ENCODE data around the gene THADA. TPM values are rescaled to one million over a fixed set of nuclear protein-coding genes. Genes with fewer than 3 reads are reported as not detected.
A peak's percentile ranks its signal among the peaks of the same experiment; 100 is the strongest.

The THADA gene
- polyA plus RNA-seq, 3 donors, result 7.3 to 11.2 (median 9.7) TPM

DNA sequence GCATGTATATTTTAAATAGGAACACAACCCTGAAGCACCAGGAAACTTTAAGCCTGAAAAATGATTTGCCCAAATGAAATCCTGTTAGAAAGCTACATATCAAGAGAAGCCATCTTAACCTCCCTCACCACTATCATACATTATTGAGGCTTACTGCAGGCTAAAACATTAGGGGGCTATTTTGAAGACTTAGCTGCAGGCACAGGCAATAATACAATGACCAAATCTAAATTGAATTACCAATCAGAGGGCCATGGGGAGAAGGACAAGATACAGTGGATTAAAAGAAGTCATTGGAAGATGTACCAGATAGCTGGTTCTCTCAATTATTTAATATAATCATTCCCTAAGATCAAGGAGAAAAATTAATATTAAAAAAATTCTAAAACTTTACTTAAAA lies 73.7 kb downstream of the THADA start:
- Histone ChIP-seq H4K20me1 (ENCODE audit: insufficient read depth, low read length) (no peaks in the 10 kb centered on the region), H3K9me3 (replicated peaks in 1 of 2; ENCODE audit: control insufficient read depth in 1 of 2, insufficient read depth in 1 of 2, low read length in 2 of 2) (peaks cover 0 to 3% of the 10 kb centered on the region in 2 donors), H3K9ac (ENCODE audit: insufficient read depth, low read length, poor library complexity, severe bottlenecking) (no peak overlapping the region), H3K4me2 (replicated peaks; ENCODE audit: extremely low read depth, low read length, poor library complexity, severe bottlenecking) (no peak overlapping the region), H3K79me2 (ENCODE audit: insufficient read depth, low read length) (peaks cover 3% of the 10 kb centered on the region), H3K4me1 (ENCODE audit: control insufficient read depth in 1 of 2, insufficient read depth in 2 of 2, low read length in 2 of 2) (peaks cover 11 to 12% of the 10 kb centered on the region in 2 donors), H2AFZ (ENCODE audit: insufficient read depth, low read depth, low read length, poor library complexity, severe bottlenecking) (no peak overlapping the region), H3K36me3 (replicated peaks in 1 of 2; ENCODE audit: control insufficient read depth in 1 of 2, insufficient read depth in 2 of 2, low read length in 2 of 2) (peaks cover 5 to 21% of the 10 kb centered on the region in 2 donors), H3K4me3 (replicated peaks in 1 of 3; ENCODE audit: low read depth in 2 of 3, low read length in 3 of 3) (no peak overlapping the region), H3K27me3 (ENCODE audit: control insufficient read depth in 2 of 2, insufficient read depth in 2 of 2, low read length in 2 of 2) (no peaks in the 10 kb centered on the region), H3K27ac (ENCODE audit: low read depth in 1 of 2, low read length in 2 of 2) (no peak overlapping the region)
- H3K4me1 Mint-ChIP-seq, result peaks cover 16% of the 10 kb centered on the region
- no peak overlapping the region for H3K27ac Mint-ChIP-seq
- TF ChIP-seq, protein P1, sequence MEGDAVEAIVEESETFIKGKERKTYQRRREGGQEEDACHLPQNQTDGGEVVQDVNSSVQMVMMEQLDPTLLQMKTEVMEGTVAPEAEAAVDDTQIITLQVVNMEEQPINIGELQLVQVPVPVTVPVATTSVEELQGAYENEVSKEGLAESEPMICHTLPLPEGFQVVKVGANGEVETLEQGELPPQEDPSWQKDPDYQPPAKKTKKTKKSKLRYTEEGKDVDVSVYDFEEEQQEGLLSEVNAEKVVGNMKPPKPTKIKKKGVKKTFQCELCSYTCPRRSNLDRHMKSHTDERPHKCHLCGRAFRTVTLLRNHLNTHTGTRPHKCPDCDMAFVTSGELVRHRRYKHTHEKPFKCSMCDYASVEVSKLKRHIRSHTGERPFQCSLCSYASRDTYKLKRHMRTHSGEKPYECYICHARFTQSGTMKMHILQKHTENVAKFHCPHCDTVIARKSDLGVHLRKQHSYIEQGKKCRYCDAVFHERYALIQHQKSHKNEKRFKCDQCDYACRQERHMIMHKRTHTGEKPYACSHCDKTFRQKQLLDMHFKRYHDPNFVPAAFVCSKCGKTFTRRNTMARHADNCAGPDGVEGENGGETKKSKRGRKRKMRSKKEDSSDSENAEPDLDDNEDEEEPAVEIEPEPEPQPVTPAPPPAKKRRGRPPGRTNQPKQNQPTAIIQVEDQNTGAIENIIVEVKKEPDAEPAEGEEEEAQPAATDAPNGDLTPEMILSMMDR (IDR thresholded peaks at IDR 0.05), result no peak
- intact Hi-C loops (cut with micrococcal nuclease), result no loop called here
- H3K36me3 Mint-ChIP-seq, result peaks cover 26 to 32% of the 10 kb centered on the region in 2 donors
- no peak overlapping the region for H3K4me3 Mint-ChIP-seq
- H3K9me3 Mint-ChIP-seq, result peaks cover 0 to 5% (median 0%) of the 10 kb centered on the region in 7 donors
- DNase-seq, result no peak
- no peaks in the 10 kb centered on the region for H3K27me3 Mint-ChIP-seq (ENCODE audit: low read depth in 3 of 3)

DNA sequence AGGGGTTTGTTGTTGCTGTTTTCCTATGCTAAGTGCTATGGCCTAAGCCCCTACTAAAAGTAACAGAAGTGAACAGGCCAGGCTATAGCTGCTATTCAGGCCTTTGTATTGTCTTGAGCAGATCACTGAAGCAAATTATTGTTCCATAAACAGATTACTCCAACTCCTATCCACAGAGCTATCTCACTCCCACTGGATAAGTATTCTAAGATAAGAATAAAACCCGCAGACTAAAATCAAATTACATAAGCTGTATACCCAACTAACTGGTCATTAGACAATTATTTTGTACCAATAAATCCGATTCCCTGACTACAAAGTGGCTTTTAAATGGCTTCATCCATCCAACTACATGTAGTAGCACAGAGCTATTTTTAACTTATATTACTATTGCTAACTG lies 74.3 kb downstream of the THADA start:
- DNase-seq, result no peak
- no peak overlapping the region for H3K4me3 Mint-ChIP-seq
- Histone ChIP-seq H3K4me1 (ENCODE audit: control insufficient read depth in 1 of 2, insufficient read depth in 2 of 2, low read length in 2 of 2) (peaks cover 11 to 12% of the 10 kb centered on the region in 2 donors), H3K27ac (ENCODE audit: low read depth in 1 of 2, low read length in 2 of 2) (no peak overlapping the region), H3K9ac (ENCODE audit: insufficient read depth, low read length, poor library complexity, severe bottlenecking) (no peak overlapping the region), H3K36me3 (replicated peaks in 1 of 2; ENCODE audit: control insufficient read depth in 1 of 2, insufficient read depth in 2 of 2, low read length in 2 of 2) (peaks cover 4 to 17% of the 10 kb centered on the region in 2 donors), H3K4me3 (replicated peaks in 1 of 3; ENCODE audit: low read depth in 2 of 3, low read length in 3 of 3) (no peak overlapping the region), H3K9me3 (replicated peaks in 1 of 2; ENCODE audit: control insufficient read depth in 1 of 2, insufficient read depth in 1 of 2, low read length in 2 of 2) (peaks cover 0 to 3% of the 10 kb centered on the region in 2 donors), H3K79me2 (ENCODE audit: insufficient read depth, low read length) (peaks cover 3% of the 10 kb centered on the region), H2AFZ (ENCODE audit: insufficient read depth, low read depth, low read length, poor library complexity, severe bottlenecking) (no peak overlapping the region), H4K20me1 (ENCODE audit: insufficient read depth, low read length) (no peaks in the 10 kb centered on the region), H3K27me3 (ENCODE audit: control insufficient read depth in 2 of 2, insufficient read depth in 2 of 2, low read length in 2 of 2) (no peaks in the 10 kb centered on the region), H3K4me2 (replicated peaks; ENCODE audit: extremely low read depth, low read length, poor library complexity, severe bottlenecking) (no peak overlapping the region)
- 80% methylated on average over 1 of the region's 2 CpGs for WGBS (ENCODE audit: insufficient coverage)
- H3K9me3 Mint-ChIP-seq, result peaks cover 0 to 5% (median 0%) of the 10 kb centered on the region in 7 donors
- H3K27ac Mint-ChIP-seq, result peak overlapping the region in 1 of 7 donors; percentile 42
- peaks cover 23 to 29% of the 10 kb centered on the region in 2 donors for H3K36me3 Mint-ChIP-seq
- no peaks in the 10 kb centered on the region for H3K27me3 Mint-ChIP-seq (ENCODE audit: low read depth in 3 of 3)
- TF ChIP-seq, protein P1 (IDR thresholded peaks at IDR 0.05), result no peak
- peaks cover 16% of the 10 kb centered on the region for H3K4me1 Mint-ChIP-seq
- intact Hi-C loops (cut with micrococcal nuclease), result no loop called here

Measured in CD14-positive monocyte (primary cell).